Occipital lobe (tissue), 2 donors: Measurements from ENCODE around the gene KLF7. TPM values are rescaled to one million over a fixed set of nuclear protein-coding genes. Genes with fewer than 3 reads are reported as not detected.
"Not testable (repeated sequence)": the region's sequence is repeated elsewhere in the genome, so short reads cannot be mapped to it uniquely, and the experiment has no call there.

Experiments used
- DNase-seq: peaks from one replicate; lab custom pipeline; 2025; lab: John Stamatoyannopoulos, UW
- total RNA-seq: library from RNA; depleted of rRNA; stranded (reverse); fragments of >200 nt; gene quantifications from one replicate; pipeline ENCODE4 v1.2.3, GENCODE V29; 2014

KLF7 gene
- total RNA-seq, 1 donor from 2014 or later = 69.7 TPM

DNA sequence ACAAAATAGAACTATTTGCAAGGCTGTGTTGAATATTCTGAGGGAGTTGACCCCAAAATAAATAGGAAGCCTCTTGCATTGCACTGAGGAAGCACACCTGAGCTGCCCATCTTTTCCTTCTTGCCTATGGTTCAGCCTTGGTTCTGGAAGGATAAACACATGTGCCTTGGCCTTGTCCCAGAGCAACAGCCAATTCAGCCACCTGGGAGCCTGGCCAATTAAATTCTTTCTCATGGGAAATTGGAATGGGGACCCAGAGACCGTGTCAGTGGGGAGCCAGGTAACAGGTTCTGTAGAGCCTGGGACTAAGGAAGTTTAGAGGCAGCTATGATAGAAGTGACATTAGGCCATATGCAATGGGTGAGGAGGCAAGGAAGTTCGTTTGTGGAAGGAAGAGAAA, 99.6 kb downstream of the KLF7 start:
- no peak for DNase-seq

DNA sequence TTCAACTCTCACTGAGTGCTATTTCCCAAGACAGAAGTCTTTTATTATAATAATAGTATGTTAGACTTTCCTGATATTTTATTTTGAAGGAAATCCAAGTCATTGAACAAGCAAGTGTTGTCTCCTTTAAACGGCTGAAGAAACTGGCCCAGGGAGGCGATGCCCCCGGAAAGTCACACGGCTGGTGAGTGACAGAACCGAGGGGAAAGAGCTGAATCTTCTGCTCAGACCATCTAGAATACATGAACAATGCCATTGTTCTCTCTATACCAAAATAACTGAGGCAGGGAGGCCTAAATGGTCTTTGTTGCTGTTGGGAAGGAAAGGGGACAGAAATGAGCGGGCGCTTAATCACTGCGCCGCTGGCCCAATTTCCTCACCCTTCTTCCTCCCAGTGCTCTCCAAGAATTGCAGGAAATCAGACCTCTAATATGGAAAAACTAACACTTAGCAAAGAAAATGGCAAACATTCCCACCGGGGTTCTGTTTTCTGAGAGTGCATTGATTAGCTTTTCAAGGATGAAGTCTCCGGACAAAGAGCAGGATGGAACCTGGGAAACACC, 101.5 kb downstream of the KLF7 start:
- no peak for DNase-seq

DNA sequence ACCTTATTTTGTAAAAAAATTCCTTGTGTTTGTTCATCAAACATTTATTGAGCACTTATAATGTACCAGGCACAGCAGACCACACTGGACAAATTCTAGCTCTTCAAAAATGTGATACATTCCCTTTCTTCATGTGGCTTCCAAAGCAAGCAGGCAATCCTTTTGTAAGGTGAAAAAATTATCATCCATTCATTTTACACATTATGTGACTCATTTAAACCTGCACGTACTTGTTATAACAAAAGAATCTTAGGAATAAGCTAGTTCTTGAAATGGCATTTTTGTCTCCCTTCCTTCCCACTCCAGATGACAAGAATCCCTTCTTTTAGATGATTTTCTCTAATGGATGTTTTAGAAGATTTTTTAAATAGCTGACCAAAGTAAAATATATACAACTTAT, 104.6 kb downstream of the KLF7 start:
- DNase-seq = no peak

DNA sequence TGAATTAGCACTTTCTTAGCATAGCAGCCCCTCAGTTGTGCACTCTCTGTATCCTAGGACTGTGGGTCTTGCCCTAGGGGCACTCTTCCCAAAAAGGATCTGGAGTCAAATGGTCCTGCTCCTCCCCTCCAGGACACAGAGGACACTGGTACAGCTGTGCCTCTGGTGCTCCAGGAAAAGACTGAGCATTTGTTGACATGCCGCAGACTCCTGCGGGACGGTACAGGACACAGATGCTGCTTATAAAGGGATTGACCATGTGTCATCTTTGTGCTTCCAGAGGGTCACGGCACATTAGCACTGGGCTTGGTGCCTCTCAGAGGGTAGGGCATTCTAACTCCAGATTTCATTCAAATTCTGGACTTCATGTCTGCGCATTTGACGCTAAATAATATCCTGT, 110.5 kb downstream of the KLF7 start:
- DNase-seq = no peak

DNA sequence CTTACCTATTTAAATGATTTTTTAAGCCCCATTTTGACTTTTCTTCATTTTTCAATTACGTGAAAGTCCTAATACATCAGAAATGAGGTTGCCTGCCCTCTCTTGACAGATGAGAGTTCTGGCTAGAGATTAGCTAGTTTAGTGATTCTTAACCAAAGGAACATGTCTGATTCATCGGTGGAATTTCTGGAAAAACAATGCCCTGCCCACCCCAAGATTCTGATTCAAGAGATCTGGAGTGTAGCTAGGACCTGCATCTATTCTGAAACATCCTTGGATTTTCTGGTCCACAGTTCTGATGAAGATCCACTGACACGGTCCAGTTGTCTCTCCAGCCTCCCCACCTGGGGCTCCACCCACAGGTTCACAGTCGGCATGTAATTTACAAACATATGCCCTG, 111.2 kb downstream of the KLF7 start:
- DNase-seq = no peak

DNA sequence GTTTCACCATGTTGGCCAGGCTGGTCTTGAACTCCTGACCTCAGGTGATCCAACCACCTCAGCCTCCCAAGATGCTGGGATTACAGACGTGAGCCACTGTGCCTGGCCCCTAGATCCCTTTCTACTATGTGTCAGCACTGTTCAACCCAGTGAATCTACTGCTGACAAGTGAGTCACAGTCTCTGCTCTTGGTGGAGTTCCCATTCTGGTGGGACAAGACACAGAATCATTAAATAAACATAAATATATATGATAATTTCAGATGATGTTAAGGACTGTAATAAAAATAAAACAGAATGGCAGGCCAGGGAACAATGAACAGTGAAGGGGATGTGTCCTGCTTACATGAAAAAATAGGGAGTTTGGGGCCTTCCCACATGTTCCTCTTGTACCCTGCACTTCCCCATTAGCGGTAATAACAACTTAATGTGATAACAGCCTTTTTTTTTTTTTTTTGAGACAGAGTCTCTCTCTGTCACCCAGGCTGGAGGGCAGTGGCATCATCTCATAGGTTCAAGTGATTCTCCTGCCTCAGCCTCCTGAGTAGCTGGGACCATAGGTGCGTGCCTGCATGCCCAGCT, 114.3 kb downstream of the KLF7 start:
- DNase-seq = no peak

DNA sequence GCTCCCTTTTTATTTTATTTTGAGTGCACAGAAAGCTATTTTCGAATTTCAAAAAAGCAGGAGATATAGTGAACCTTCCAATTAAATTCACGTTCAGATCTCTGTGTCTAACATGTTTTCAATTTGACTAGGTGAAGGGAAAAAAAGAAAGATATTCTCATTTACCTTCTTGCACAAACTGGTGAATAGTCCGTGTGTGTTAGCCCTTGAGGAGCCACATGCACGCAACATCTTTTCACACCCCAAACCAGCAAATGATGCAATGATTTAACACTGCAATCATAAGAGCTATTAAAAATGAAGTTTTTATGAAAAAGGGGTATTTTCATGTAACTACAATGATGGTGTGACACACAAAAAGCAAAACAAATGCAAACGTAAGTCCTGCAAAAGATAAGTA, 116.6 kb downstream of the KLF7 start:
- DNase-seq = no peak

DNA sequence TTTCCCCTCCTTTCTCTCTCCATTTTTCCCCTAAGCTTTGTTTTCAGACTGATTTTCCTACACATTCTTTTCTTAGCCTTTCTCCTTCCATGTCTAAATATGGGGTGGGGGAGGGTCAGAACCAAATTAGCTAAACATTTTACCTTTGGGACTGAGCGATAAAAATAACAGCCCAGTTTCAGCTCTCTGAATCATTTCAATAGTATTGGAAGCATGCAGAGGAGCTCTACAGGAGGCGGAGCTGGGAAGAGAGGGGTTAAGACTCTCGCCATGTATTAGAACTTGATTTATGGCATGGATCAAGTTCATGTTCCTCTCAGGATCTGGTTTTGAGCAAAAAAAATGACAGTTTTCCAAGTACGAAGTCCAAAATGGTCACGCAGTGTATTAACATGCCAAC, 117.3 kb downstream of the KLF7 start:
- no peak for DNase-seq

DNA sequence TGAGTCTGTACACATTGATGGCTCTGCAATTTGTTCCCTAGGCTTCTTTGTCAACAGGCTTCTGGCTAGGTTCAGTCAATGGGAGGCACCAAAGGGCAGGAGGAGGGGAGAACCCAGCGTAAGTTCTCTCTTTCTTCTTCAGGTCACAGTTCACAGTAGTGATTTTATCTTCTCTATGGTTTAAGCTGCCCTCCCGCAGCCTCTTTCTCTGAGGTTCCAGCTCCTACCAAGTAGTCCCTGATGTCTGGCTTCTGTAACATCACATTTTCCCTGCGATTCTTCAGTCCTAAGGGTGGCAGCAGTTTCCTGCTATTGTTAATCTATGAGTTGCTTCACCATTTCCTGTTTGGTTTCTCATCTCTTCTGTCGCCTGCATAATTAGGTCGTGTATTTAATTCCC, 119.0 kb downstream of the KLF7 start:
- no peak for DNase-seq

DNA sequence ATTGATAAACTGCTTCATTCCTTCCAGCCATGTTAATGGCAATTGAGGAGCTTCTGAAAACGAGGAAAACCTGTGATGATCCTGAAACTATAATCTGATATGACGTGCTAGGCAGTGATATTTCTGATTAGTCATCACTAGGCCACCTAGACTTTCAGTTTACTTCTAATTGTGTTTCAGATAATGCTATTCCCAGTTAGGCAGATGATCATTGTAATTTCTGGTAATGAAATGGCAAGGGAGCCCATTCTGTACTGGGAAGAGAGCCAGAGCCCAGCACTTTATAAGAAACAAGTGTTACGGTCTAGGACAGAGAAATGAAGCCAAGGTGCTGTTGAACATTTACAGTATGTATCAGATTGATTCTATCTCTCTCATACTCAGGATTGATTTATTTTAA, 120.2 kb downstream of the KLF7 start:
- DNase-seq = no peak

DNA sequence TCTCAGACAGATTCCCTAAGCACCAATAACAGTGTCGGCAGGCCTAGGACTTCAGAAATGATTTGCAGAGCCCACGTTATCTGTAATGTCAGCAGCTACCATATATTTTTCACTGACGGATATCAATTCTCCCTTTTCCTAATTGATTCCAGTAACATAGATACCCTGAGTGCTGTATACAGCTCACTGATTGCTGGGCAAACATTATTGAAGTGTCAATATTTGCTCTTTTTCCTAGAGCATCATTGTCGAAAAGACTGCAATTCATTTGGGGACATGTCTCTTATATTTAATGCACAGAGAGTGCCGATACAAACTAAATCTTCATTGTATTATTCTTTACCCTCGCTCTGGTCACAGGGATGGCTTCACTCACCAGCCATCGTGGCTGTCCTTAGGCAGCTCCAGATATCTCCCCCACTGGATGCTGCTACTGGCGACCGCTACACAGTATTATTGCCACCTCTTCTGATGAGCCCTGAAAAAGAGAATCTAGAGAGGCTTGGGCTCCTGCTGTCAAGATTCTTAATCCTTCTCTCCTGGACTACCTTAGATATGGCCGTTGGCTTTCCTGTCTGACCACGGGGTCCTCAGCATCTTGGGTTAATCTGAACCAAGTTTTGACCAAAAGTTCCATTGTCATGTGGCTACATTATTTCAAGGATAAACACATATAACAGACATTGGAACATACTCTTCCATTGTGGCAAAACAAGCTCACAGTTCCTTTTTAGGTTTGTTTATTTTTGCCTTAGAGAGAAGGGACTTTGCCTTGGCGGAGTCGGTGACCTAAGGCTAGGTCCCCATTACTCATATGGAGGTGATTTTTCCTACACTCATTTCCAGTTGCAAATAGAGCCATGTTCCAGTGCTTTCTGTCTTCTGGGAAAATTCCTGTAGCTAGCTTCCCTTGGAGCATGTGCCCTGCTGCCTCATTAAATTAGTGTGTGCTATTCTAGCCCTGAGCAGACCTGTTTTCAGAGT, 121.1 kb downstream of the KLF7 start:
- no peak for DNase-seq

DNA sequence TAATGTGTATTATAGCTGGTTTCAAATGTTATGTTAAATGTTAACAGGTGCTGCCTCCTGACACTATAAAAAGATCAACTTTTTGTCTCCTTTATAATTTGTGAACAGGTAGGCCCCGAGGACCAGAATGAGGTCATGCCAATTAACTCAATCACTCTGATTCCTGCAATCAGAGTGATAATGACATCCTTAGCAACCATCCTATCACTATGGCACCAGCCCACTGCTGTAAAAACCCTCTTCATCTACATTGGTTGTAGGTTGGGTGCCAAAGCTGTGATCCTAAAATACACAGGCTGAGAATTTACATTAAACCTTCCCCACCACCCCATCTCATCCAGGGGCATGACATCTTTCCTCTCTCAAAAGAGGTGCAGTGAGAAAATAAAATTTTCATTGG, 122.9 kb downstream of the KLF7 start:
- no peak for DNase-seq

DNA sequence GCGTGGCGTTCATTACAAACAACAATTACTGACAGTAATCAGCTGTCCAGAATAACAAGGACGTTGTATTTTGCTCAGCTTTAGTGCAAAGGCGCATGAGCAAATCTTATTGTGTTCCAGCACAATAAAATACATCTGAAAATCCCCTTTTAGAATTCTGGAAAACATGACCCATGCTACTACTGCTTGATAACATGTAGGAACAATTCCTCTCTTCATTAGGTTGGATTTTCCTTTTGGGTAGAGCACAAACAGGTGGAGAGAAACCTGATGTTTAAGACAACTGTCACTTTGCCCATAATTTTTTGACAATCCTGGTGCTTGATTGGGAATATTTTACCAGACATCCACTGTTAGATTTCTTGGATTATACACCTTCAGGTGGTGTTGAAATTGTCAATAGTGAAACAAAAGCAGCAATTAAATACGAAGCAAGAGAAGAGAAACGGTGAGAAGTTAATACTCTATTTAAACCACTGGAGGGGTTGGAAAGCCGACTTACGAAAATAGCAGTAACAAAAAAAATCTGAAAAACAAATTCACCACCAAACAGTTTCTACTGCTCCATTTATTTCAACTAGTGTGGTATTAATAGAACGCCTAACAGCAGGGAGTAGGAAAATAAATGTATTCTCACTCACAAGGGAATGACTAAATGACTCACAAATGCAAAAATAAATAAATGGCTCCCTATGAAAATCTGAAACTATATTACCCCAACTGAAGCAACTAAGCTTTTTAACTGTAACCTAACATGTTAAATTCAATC, 123.8 kb downstream of the KLF7 start:
- DNase-seq = no peak

DNA sequence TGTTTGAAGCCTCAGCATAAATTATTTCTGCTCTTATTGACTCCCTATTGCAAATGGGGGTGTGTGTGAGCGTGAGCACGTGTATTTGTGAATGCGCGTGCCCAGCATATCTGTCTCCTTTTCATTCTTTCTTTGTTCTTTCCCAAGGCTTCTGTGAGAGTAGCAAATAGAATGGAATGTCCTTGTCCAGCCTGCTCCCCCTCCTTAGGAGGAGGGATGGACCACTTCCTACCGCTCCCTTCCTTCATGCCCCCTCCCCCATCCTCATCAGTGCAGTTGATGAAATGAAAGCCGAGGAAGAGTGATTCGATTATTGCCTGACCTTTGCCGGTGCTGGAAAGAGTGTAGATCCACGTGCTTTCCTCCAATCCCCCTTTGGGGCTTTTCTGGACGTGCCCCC, 124.5 kb downstream of the KLF7 start:
- no peak for DNase-seq

DNA sequence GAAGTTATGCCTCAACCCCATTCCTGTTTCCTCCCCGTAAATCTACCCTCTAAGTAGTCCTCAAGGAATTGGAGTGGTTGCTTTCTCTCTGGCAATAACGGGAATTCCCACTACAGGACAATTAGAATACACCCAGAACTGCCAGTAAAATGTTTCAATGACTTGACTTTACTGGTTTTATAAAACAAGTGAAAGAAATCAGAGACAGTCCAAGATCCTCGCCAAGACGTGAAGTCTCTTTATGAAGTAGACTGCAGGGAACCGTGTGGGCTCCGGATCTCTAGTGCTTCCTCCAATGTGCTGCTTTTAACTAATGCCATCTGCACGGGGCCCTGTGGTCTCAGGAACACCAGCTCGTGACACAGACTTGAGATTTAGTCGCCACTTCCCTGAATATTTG, 125.1 kb downstream of the KLF7 start:
- no peak for DNase-seq

DNA sequence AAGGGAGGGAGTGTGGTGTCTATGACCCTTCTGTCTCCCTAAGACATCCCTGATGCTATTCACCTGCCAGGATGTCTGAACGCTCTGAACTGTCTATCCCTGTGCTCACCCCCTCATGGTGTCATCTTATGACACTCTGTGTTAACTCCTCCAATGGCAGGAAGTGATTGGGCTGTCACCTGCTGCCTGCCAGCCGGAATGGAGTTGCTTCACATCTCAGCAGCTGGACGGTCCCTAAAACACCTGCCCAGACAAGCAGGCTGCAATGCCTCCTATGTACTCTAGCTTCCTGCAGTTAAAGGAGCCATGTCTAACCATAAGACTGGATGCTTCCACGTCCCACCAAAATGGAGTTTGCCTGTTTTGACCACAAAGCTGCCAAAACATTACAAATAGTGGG, 126.5 kb downstream of the KLF7 start:
- DNase-seq = no peak

DNA sequence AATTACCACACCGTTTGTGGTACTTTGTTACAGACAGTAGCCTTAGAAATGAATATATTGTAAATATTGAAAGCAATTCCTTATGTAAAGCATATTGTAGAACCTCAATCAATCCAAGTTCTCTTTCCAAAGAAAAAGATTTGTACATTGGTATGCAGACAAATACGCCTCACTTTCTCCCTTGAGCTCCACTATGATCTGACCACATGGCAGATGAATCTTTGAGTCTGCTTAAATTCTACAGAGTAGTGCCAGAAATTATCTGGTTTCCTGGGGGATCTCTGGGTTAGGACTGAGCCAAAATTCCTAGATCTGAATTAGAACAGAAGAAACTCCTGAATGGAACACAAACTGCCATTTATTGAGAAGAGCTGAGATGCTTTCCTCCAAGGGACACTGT, 127.4 kb downstream of the KLF7 start:
- no peak for DNase-seq

DNA sequence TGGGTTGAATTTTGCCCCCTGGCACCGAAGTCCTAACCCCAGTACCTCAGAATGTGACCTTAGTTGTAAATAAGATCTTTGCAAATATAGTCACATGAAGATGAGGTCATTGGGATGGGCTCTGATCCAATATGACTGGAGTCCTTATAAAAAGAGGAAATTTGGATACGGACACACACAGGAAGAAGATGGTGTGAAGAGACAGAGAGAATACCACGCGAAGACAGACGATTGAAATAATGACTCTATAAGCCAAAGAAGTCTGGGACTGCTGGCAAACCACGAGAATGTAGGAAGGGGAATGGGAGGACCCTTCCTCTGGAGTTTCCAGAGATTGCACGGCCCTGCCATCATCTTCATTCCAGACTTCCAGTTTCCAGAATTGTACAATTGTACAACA, 127.9 kb downstream of the KLF7 start:
- no peak for DNase-seq

DNA sequence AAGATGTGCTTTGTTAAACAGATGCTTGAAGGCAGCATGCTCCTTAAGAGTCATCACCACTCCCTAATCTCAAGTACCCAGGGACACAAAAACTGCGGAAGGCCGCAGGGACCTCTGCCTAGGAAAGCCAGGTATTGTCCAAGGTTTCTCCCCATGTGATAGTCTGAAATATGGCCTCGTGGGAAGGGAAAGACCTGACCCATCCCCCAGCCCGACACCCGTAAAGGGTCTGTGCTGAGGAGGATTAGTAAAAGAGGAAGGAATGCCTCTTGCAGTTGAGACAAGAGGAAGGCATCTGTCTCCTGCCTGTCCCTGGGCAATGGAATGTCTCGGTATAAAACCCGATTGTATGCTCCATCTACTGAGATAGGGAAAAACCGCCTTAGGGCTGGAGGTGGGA, 128.7 kb downstream of the KLF7 start:
- not testable (repeated sequence) for DNase-seq

DNA sequence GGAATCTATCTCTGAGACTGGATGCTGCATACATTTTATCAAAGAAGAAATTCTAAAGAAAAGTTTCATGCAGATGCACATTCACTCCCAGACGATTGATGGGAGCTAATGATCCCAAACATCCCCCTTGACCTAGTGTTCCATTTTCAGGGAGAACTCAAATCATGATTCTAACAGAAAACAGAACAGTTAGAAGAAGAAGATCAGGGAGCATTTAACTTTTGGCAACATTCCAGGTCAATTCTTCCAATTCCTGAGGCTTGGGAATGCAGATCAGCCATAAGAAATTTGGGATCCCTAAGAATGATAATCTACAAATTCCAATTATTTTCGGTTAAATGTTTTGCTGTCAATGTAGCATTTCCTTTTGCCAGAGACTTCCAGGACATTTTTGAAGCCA, 129.9 kb downstream of the KLF7 start:
- DNase-seq = no peak

DNA sequence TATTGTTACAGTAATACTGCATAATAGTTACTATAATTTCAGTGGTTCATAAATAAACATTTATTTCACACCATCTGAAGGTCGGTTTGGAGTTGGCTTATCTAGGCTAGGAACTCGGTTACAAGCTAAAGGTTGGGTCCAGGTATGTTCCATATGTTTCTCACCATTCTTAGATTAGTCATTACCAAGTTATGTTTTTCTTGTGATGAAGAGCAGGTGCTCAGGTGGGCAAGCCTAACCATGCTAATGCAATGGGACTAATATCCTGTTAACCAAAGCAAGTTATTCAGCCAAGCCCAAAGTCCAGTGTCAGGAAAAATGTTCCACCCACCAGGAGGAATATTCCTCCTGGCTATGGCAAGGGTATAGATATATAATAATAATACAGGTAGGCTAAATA, 133.3 kb downstream of the KLF7 start:
- no peak for DNase-seq
